ENCODE results near the gene IDI1. TPM values are rescaled to one million over a fixed set of nuclear protein-coding genes. Genes with fewer than 3 reads are reported as not detected.
"Not testable (repeated sequence)": the region's sequence is repeated elsewhere in the genome, so short reads cannot be mapped to it uniquely, and the experiment has no call there.

The IDI1 gene
- total RNA-seq, 1 donor from 2014 or later = 3.8 TPM

- no peak for DNase-seq (ENCODE audit: low spot score in 2 of 2)
- Histone ChIP-seq H3K27ac (no peak overlapping the region), H3K4me1 (no peaks in the 10 kb centered on the region), H3K9me3 (no peaks in the 10 kb centered on the region), H3K36me3 (peaks cover 88 to 92% of the 10 kb centered on the region in 2 donors), H3K27me3 (no peaks in the 10 kb centered on the region), H3K4me3 (no peak overlapping the region)
- no peak for TF ChIP-seq CTCF (IDR thresholded peaks at IDR 0.05)
- intact Hi-C loops (cut with DNase I) = no loop called here
Measured at GRCh38 chr10:1010703-1011102, 38.2 kb downstream of the IDI1 start.

- DNase-seq (ENCODE audit: low spot score in 2 of 2); H3K27me3 ChIP-seq; H3K9me3 ChIP-seq; intact Hi-C loops (cut with DNase I); H3K27ac ChIP-seq; H3K4me1 ChIP-seq; H3K4me3 ChIP-seq: not testable (repeated sequence)
- peaks cover 94% of the 10 kb centered on the region in 2 donors for H3K36me3 ChIP-seq
Measured at GRCh38 chr10:1009947-1010346, 39.0 kb downstream of the IDI1 start.

- H3K36me3 ChIP-seq = peaks cover 94 to 95% of the 10 kb centered on the region in 2 donors
- TF ChIP-seq CTCF (IDR thresholded peaks at IDR 0.05) = no peak
- intact Hi-C loops (cut with DNase I) = no loop called here
Measured at GRCh38 chr10:1009071-1009494, 39.8 kb downstream of the IDI1 start.

GRCh38 chr10:1007583-1007982, 41.3 kb downstream of the IDI1 start:
- Histone ChIP-seq H3K27ac (no peak overlapping the region), H3K4me3 (no peak overlapping the region), H3K27me3 (no peaks in the 10 kb centered on the region), H3K4me1 (no peaks in the 10 kb centered on the region), H3K9me3 (peaks cover 4 to 8% of the 10 kb centered on the region in 2 donors), H3K36me3 (peaks cover 95% of the 10 kb centered on the region in 2 donors)
- no peak for TF ChIP-seq CTCF (IDR thresholded peaks at IDR 0.05)
- DNase-seq (ENCODE audit: low spot score in 2 of 2) = no peak
- intact Hi-C loops (cut with DNase I) = no loop called here

More at GRCh38 chr10:1009071-1009494, 39.8 kb downstream of the IDI1 start:
- Histone ChIP-seq H3K27ac (no peak overlapping the region), H3K4me3 (no peak overlapping the region), H3K9me3 (no peaks in the 10 kb centered on the region), H3K27me3 (no peaks in the 10 kb centered on the region), H3K4me1 (no peaks in the 10 kb centered on the region)
- no peak for DNase-seq (ENCODE audit: low spot score in 2 of 2)

GRCh38 chr10:1006573-1006972, 42.3 kb downstream of the IDI1 start:
- Histone ChIP-seq H3K36me3 (peaks cover 95 to 97% of the 10 kb centered on the region in 2 donors), H3K4me3 (no peak overlapping the region), H3K4me1 (no peaks in the 10 kb centered on the region), H3K9me3 (peaks cover 12 to 17% of the 10 kb centered on the region in 2 donors), H3K27me3 (no peaks in the 10 kb centered on the region), H3K27ac (no peak overlapping the region)
- no peak for DNase-seq (ENCODE audit: low spot score in 2 of 2)
- TF ChIP-seq CTCF (IDR thresholded peaks at IDR 0.05) = no peak
- intact Hi-C loops (cut with DNase I) = no loop called here

GRCh38 chr10:1003884-1004670, 44.8 kb downstream of the IDI1 start:
- no peak for TF ChIP-seq CTCF (IDR thresholded peaks at IDR 0.05)
- H3K4me1 ChIP-seq = no peaks in the 10 kb centered on the region
- H3K4me3 ChIP-seq = no peak overlapping the region
- peaks cover 12 to 17% of the 10 kb centered on the region in 2 donors for H3K9me3 ChIP-seq
- H3K36me3 ChIP-seq = peaks cover 98 to 99% of the 10 kb centered on the region in 2 donors
- no peaks in the 10 kb centered on the region for H3K27me3 ChIP-seq
- intact Hi-C loops (cut with DNase I) = no loop called here
- DNase-seq (ENCODE audit: low spot score in 2 of 2) = no peak
- no peak overlapping the region for H3K27ac ChIP-seq
